Smooth muscle cell of the brain vasculature (primary cell): ENCODE data around the gene MPPED1.

Source experiments
- DNase-seq: peaks from one replicate; pipeline ENCODE4 v3.0.0-alpha.2; 2012; ENCODE audit warnings: low read depth, low spot score

Gene MPPED1

GRCh38 chr22:43392385-43392989 lies 19.3 kb upstream of the MPPED1 start:
- DNase-seq: no peak

- DNase-seq: no peak
Observed at GRCh38 chr22:43393132-43393843, 18.5 kb upstream of the MPPED1 start.

DNA sequence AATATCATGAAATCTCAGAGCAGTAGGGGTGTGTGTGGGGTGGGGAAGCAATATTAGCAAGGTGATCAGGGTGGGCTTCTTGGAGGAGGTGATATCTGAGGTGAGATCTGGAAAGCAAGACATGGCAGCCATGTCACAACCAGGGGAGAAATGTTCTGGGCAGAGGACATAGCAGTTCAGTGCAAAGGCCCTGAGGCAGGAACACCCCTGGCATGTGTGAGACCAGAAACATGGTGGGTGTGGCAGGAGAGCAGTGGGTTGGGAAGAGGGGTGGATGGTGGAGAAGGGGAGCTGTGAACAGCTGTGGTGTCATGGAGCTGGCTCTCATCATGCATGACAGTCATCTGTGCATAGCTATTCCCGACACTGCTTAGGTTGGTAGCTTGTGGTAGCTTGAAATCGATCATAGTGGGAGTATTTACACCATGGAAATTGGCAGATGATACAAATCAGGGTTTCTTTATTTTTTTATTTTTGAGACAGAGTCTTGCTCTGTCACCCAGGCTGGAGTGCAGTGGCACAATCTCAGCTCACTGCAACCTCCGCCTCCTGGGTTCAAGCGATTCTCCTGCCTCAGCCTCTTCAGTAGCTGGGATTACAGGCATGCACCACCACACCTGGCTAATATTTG lies 17.9 kb upstream of the MPPED1 start:
- DNase-seq: no peak

DNA sequence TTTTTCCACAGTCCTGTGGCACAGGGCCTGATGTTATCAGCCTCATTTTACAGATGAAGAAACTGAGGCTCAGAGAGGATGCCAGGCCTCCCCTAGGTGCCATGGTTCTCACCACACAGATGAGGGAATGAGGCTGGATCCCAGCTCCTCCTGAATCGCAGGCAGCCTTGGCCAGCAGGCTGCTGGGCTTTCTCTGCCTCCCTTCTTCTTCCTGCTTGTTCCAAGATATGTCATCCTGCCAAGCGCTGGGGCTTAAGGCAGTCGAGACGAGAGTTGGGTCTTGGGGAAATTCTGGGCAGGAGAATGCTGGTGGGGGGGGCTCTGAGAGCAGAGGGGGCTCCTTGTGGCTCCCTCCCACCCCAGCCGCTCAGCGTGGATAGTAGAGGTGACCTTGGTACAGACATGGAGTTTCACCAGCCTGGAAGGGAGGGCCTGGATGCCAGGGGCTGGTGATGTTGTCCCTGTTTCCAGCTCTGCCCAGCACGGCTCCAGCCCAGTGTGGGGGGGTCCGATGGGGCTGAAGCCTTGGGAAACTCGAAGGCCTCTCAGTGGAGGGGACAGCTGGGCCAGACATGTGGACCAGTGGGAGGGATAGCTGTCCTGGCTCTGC lies 16.6 kb upstream of the MPPED1 start:
- DNase-seq: no peak

DNA sequence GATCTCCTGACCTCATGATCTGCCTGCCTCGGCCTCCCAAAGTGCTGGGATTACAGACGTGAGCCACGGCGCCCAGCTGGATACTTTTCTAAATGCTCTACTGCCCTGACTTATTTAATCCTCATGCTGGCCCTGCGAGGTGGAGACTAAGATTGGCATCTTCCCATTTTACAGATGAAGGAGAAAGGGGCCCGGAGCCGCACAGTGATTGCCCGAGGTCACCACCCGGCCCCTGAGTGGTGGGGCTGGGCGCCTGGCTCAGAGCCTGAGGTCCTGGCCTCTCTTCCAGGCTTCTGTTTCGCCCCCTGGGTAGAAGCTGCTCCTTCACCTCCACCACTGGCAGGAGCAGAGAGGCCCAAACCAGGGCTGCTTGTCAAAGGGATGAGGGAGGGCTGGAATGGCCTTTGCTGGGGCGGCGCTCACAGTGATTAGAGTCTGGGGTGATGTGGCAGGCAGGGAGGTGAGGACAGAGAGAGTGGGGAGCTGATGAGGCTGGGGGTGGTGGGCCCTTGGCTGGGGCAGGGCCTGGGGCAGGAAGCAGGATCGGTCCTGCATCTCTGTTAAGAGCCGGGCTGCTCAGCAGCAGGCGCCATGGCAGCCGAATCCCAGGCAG lies 15.4 kb upstream of the MPPED1 start:
- no peak for DNase-seq

- DNase-seq: no peak
Observed at GRCh38 chr22:43396934-43397457, 14.8 kb upstream of the MPPED1 start.

GRCh38 chr22:43397766-43398165 lies 14.0 kb upstream of the MPPED1 start:
- DNase-seq: no peak

- DNase-seq: no peak
Observed at GRCh38 chr22:43398246-43398645, 13.6 kb upstream of the MPPED1 start.

- no peak for DNase-seq
Observed at GRCh38 chr22:43398910-43399309, 12.9 kb upstream of the MPPED1 start.

DNA sequence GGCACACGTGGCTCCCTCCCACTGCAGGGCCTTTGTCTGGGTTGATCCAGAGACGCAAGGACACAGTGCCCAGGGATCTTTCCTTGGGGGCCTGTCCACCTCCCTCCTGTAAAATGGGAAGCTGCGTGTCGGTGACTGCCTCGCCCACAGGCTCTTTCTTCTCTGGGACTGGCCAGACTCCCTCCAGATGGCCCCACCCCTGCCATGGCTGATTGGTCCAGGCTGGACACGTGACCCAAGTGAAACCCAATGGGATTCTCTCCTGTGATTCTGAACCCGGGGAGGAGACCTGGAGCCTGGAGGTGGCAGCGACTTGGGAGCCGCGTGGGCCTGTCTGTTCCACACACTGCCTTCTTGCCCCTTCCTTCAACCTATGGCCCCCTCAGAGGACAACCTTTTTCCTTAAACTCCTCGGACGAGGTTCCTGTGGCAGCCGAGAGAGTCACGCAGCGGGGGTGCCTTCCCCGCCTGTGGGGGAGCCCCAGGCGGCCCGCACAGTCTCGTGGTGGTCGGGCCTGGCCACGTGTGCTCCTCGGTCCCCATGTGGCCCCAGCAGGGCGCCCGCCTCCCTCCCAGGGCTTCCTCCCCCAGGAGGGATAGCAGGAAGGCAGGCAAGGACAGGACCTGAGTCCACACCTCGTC lies 12.4 kb upstream of the MPPED1 start:
- no peak for DNase-seq

GRCh38 chr22:43399980-43400358 lies 11.8 kb upstream of the MPPED1 start:
- no peak for DNase-seq

GRCh38 chr22:43400449-43400848 lies 11.4 kb upstream of the MPPED1 start:
- no peak for DNase-seq

- DNase-seq: no peak
Observed at GRCh38 chr22:43401233-43401632, 10.6 kb upstream of the MPPED1 start.

DNA sequence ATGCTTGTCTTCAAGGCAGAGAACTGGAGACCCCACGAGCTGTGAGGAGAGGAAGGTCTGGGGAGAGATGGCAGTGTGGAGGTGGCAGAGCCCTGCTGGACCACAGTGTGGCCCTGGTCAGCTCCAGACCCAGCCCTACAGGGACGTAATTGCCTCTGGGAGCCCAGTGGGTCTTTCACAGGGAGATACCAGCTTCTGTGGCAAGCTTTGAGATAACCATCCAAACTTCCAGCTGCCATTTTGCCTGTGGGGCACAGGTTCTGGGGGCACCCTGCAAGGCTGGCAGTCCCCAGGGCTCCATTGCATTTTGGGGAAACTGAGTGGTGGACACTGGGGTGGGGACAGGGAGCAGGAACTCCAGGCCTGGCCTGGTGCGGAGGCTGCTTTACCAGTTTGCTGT lies 10.2 kb upstream of the MPPED1 start:
- no peak for DNase-seq

DNA sequence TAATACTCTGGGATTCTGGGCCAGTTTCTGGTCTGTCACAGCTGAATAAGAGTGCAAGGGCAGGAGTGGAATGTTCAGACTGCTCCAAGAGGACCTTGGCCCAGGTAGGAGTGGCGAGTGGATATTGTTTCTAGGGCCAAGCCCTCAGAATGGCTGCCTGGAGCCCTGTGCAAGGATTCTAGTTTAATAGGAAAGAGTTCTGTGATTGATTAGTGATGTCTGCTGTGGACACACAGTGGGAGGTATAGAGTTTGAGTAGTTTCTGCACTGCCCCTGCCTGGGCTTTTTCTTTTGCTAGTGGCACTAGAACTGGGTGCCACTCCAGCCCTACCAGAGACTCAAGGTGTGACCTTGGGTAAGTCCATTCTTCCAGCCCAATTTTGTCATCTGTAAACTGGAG lies 9.7 kb upstream of the MPPED1 start:
- DNase-seq: no peak

GRCh38 chr22:43404673-43405385 lies 7.0 kb upstream of the MPPED1 start:
- DNase-seq: no peak

GRCh38 chr22:43406186-43406790 lies 5.5 kb upstream of the MPPED1 start:
- DNase-seq: no peak

DNA sequence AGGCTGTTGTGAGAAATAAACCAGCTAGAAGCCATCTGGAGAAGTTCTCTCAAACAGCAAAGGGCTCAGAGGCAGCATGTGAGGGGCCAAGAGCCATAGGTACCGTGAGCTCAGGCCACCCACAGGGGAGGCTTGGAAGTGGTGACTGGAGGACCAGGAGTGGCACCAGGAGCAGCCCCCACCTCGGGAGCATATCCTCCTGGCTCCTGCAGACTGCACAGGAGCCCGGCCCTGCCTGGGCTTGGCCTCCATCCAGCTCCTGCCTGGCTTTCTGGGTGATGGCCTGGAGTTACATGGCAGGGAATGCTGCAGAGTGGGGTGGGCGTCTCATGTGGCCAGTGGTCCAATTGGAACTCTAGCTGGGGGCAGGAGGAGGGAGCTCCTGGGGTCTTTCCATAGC lies 4.2 kb upstream of the MPPED1 start:
- DNase-seq: no peak

GRCh38 chr22:43408009-43408408 lies 3.8 kb upstream of the MPPED1 start:
- DNase-seq: no peak

DNA sequence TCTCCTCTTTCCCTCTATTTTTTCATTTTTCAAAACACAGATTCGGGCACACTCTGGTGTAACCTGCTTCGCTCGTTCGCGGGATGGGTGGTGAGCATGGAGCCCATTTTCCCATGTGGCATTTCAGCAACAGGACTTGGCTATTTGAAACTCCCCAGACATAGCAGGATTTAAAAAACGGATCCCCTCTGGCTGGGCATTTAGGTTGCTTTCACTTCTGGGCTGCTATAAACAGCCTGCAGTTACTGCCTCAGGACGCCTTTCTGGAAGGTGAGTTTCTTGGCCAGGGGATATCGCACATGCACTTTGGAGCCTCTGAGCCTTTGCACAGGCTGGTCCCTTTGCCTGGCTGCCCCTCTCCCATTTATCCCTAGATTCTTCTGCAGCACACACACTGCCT lies 2.8 kb upstream of the MPPED1 start:
- DNase-seq: no peak

DNA sequence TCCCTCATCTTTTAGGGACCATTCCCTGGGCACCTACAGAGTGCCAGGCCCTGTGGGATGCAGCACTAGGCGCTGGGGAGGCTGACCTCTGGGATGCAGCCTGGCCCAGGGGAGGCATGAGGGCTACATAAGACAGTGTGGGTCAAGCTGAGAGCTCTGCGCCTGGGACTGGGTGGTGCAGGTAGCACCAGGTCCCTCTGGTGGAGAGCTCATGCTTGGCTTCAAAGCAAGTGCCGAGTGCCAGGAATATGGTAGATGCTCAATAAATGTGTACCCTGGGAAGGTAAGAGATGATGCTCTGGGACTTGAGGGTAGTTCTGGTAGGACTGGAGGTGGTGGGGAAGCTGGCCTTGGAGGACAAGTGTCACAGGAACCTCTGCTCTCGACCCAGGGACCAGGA lies 2.0 kb upstream of the MPPED1 start:
- DNase-seq: no peak
